HG03196 (cell line): ENCODE measurements around the gene IGFBPL1.
"Not testable (repeated sequence)": the region's sequence is repeated elsewhere in the genome, so short reads cannot be mapped to it uniquely, and the experiment has no call there.

ENCODE experiments used
- ATAC-seq: cut with Tn5 transposase; IDR thresholded peaks from one replicate; pipeline ENCODE4 v1.9.1; 2021; ENCODE audit not compliant: unreplicated experiment

Gene IGFBPL1

GRCh38 chr9:38380230-38380871 lies 43.9 kb downstream of the IGFBPL1 start:
- ATAC-seq, result no peak

- ATAC-seq, result not testable (repeated sequence)
Observed at GRCh38 chr9:38377336-38378083, 46.7 kb downstream of the IGFBPL1 start.

- ATAC-seq, result no peak
Observed at GRCh38 chr9:38376021-38376670, 48.1 kb downstream of the IGFBPL1 start.

- no peak for ATAC-seq
Observed at GRCh38 chr9:38375572-38375963, 48.7 kb downstream of the IGFBPL1 start.

- ATAC-seq, result no peak
Observed at GRCh38 chr9:38374847-38375571, 49.2 kb downstream of the IGFBPL1 start.

- ATAC-seq, result no peak
Observed at GRCh38 chr9:38373679-38374078, 50.6 kb downstream of the IGFBPL1 start.

- no peak for ATAC-seq
Observed at GRCh38 chr9:38372762-38373619, 51.3 kb downstream of the IGFBPL1 start.

- no peak for ATAC-seq
Observed at GRCh38 chr9:38371495-38371894, 52.8 kb downstream of the IGFBPL1 start.

GRCh38 chr9:38370176-38370575 lies 54.1 kb downstream of the IGFBPL1 start:
- no peak for ATAC-seq

- no peak for ATAC-seq
Observed at GRCh38 chr9:38368731-38369130, 55.5 kb downstream of the IGFBPL1 start.

GRCh38 chr9:38367898-38368297 lies 56.4 kb downstream of the IGFBPL1 start:
- ATAC-seq, result no peak

GRCh38 chr9:38363589-38363925 lies 60.7 kb downstream of the IGFBPL1 start:
- no peak for ATAC-seq

GRCh38 chr9:38362852-38363588 lies 61.2 kb downstream of the IGFBPL1 start:
- ATAC-seq, result no peak

GRCh38 chr9:38361473-38361850 lies 62.8 kb downstream of the IGFBPL1 start:
- no peak for ATAC-seq

GRCh38 chr9:38360839-38361472 lies 63.3 kb downstream of the IGFBPL1 start:
- ATAC-seq, result no peak

- ATAC-seq, result no peak
Observed at GRCh38 chr9:38359689-38360385, 64.4 kb downstream of the IGFBPL1 start.

- no peak for ATAC-seq
Observed at GRCh38 chr9:38359297-38359653, 65.0 kb downstream of the IGFBPL1 start.

- ATAC-seq, result no peak
Observed at GRCh38 chr9:38358390-38359296, 65.6 kb downstream of the IGFBPL1 start.
